GM19397 (cell line): Measurements from ENCODE around the gene HES6.

Experiments used
- ATAC-seq: cut with Tn5 transposase; IDR thresholded peaks from one replicate; pipeline ENCODE4 v1.9.1; 2021; ENCODE audit warnings: mild to moderate bottlenecking, moderate library complexity; ENCODE audit not compliant: unreplicated experiment

Gene HES6

GRCh38 chr2:238255151-238255551 lies 15.3 kb upstream of the HES6 start:
- no peak for ATAC-seq

GRCh38 chr2:238254095-238254723 lies 14.4 kb upstream of the HES6 start:
- ATAC-seq: no peak

GRCh38 chr2:238252766-238253630 lies 13.2 kb upstream of the HES6 start:
- no peak for ATAC-seq

GRCh38 chr2:238251986-238252385 lies 12.1 kb upstream of the HES6 start:
- ATAC-seq: no peak

- no peak for ATAC-seq
Observed at GRCh38 chr2:238251331-238251730, 11.5 kb upstream of the HES6 start.

GRCh38 chr2:238250896-238251295 lies 11.1 kb upstream of the HES6 start:
- ATAC-seq: no peak

- ATAC-seq: no peak
Observed at GRCh38 chr2:238247841-238248453, 8.1 kb upstream of the HES6 start.

GRCh38 chr2:238247002-238247822 lies 7.4 kb upstream of the HES6 start:
- no peak for ATAC-seq

GRCh38 chr2:238244151-238244550 lies 4.3 kb upstream of the HES6 start:
- no peak for ATAC-seq

GRCh38 chr2:238243496-238244076 lies 3.7 kb upstream of the HES6 start:
- no peak for ATAC-seq

- no peak for ATAC-seq
Observed at GRCh38 chr2:238242731-238243495, 3.1 kb upstream of the HES6 start.

- ATAC-seq: no peak
Observed at GRCh38 chr2:238241970-238242369, 2.1 kb upstream of the HES6 start.

GRCh38 chr2:238240757-238241711 lies 1.2 kb upstream of the HES6 start:
- ATAC-seq: no peak

- no peak for ATAC-seq
Observed at GRCh38 chr2:238239543-238239862, 335 bp downstream of the HES6 start.

GRCh38 chr2:238238766-238239542 lies 884 bp downstream of the HES6 start:
- peak; percentile 1 for ATAC-seq

- no peak for ATAC-seq
Observed at GRCh38 chr2:238238311-238238765, 1.5 kb downstream of the HES6 start.

GRCh38 chr2:238237431-238238135 lies 2.3 kb downstream of the HES6 start:
- ATAC-seq: no peak

GRCh38 chr2:238236571-238236970 lies 3.3 kb downstream of the HES6 start:
- ATAC-seq: no peak
